PC-3 (cell line): ENCODE measurements around the gene MS4A7. TPM values are rescaled to one million over a fixed set of nuclear protein-coding genes. Genes with fewer than 3 reads are reported as not detected.

Source experiments
- ATAC-seq: fragments of 200-7000 bp; cut with Tn5 transposase; 2 replicates; pipeline ENCODE4 v1.9.1; 2020; ENCODE audit warnings: mild to moderate bottlenecking, moderate library complexity
- BruUV-seq: library from RNA; stranded (reverse); fragments of 400-500 nt; replicated peaks from 2 replicates; lab custom pipeline; 2021; lab: Mats Ljungman, UMichigan
- CTCF ChIA-PET: fragments of 300-600 bp; sonication (Branson Sonifier 250); formaldehyde crosslinking; loops from one replicate; lab custom pipeline; 2022; ENCODE audit warnings: antibody characterized with exemption; lab: Charles Lee
- POLR2A ChIA-PET: fragments of 300-600 bp; sonication (Branson Sonifier 250); formaldehyde crosslinking; loops from one replicate; lab custom pipeline; 2022; ENCODE audit warnings: antibody characterized with exemption; ENCODE audit not compliant: unreplicated experiment; lab: Charles Lee
- DNase-seq: peaks from one replicate; pipeline ENCODE4 v3.0.0-alpha.2; 2015
- H2AFZ ChIP-seq: fragments of 300-600 bp; sonication (generic); 2 replicates; pipeline ENCODE4 v1.6.0; 2016; ENCODE audit warnings: antibody characterized with exemption, low read length
- H3F3A ChIP-seq: fragments of 300-600 bp; sonication (generic); one replicate; pipeline ENCODE4 v1.6.0; 2017; ENCODE audit warnings: antibody characterized with exemption, low read length, control low read depth, mild to moderate bottlenecking; ENCODE audit not compliant: unreplicated experiment
- H3K27ac ChIP-seq: fragments of 300-600 bp; sonication (generic); 2 replicates; pipeline ENCODE4 v1.5.1; 2016; ENCODE audit warnings: mild to moderate bottlenecking, low read length
- H3K27me3 ChIP-seq: fragments of 300-600 bp; sonication (generic); 2 replicates; pipeline ENCODE4 v1.6.1; 2016; ENCODE audit warnings: low read length, mixed read lengths
- H3K36me3 ChIP-seq: fragments of 300-600 bp; sonication (generic); 2 replicates; pipeline ENCODE4 v1.6.1; 2016; ENCODE audit warnings: low read depth, mixed run types, low read length, mixed read lengths
- H3K4me1 ChIP-seq: fragments of 300-600 bp; sonication (generic); 2 replicates; pipeline ENCODE4 v1.5.1; 2016; ENCODE audit warnings: low read length; ENCODE audit not compliant: insufficient read depth
- H3K4me2 ChIP-seq: fragments of 300-600 bp; sonication (generic); 2 replicates; pipeline ENCODE4 v1.6.0; 2016; ENCODE audit warnings: low read length
- H3K4me3 ChIP-seq: fragments of 300-600 bp; sonication (generic); 2 replicates; pipeline ENCODE4 v1.5.1; 2016; ENCODE audit warnings: mild to moderate bottlenecking, low read length, mixed read lengths
- H3K79me2 ChIP-seq: fragments of 300-600 bp; sonication (generic); 2 replicates; pipeline ENCODE4 v1.6.1; 2017; ENCODE audit warnings: low read length, mixed read lengths
- H3K9ac ChIP-seq: fragments of 300-600 bp; sonication (generic); 2 replicates; pipeline ENCODE4 v1.6.0; 2016; ENCODE audit warnings: mild to moderate bottlenecking, low read length
- H3K9me2 ChIP-seq: fragments of 300-600 bp; sonication (generic); replicated peaks from 2 replicates; pipeline ENCODE4 v1.6.1; 2016; ENCODE audit warnings: mixed run types, low read length, mixed read lengths
- H3K9me3 ChIP-seq: fragments of 300-600 bp; sonication (generic); 2 replicates; pipeline ENCODE4 v1.6.1; 2016; ENCODE audit warnings: low read length, mixed read lengths
- H4K20me1 ChIP-seq: fragments of 300-600 bp; sonication (generic); 2 replicates; pipeline ENCODE4 v1.6.1; 2016; ENCODE audit warnings: low read length, mixed read lengths
- EZH2 ChIP-seq: fragments of 300-600 bp; sonication (generic); IDR thresholded peaks from one replicate; pipeline ENCODE4 v1.6.1; 2017; ENCODE audit warnings: antibody characterized with exemption, mild to moderate bottlenecking, low read length; ENCODE audit not compliant: unreplicated experiment
- EZH2phosphoT487 ChIP-seq: fragments of 300-600 bp; sonication (generic); IDR thresholded peaks from 2 replicates; pipeline ENCODE4 v1.6.1; 2018; ENCODE audit warnings: mild to moderate bottlenecking, antibody characterized with exemption, low read length, borderline replicate concordance
- intact Hi-C: fragments of 100-400 bp; cut with micrococcal nuclease; formaldehyde crosslinking; loops from 2 replicates; pipeline ENCODE4 v1.9.0; 2023
- total RNA-seq: library from RNA; depleted of rRNA; stranded (reverse); fragments of >200 nt; gene quantifications from 2 replicates; pipeline ENCODE4 v1.2.3, GENCODE V29; 2014
- TF ChIP-seq, protein P1 (sequence below): fragments of 300-600 bp; sonication (generic); conservative IDR thresholded peaks from 2 replicates; pipeline ENCODE4 v1.5.1; 2017; ENCODE audit warnings: antibody characterized with exemption, low read depth, mild to moderate bottlenecking, low read length

Gene MS4A7
- total RNA-seq, 1 experiment from 2014 or later, result 2.1 TPM

DNA sequence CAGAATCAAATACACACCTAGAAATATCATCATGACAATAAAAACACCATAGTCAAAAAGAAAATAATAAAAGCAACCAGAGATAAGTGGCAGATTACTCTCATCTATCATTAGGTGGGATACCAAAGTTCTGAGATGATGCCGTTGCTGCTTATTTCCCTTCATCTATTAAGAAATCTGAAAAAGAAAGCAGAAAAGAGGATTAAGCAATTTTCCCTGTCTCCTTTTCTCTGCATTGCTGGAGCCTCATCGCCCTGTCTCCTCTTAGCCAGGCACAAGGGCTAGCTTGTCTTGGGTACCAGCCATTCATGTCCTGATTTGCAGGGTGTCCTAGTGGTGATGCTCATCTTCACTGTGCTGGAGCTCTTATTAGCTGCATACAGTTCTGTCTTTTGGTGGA lies 14.0 kb downstream of the MS4A7 start:
- POLR2A ChIA-PET, result no interaction called here
- CTCF ChIA-PET, result no interaction called here
- Histone ChIP-seq H3K36me3 (no peaks in the 10 kb centered on the region), H3K79me2 (no peaks in the 10 kb centered on the region), H3K9me2 (no peaks in the 10 kb centered on the region), H3K27ac (no peak overlapping the region), H4K20me1 (no peaks in the 10 kb centered on the region), H3K9me3 (no peaks in the 10 kb centered on the region), H2AFZ (no peak overlapping the region), H3K4me3 (no peak overlapping the region), H3K4me1 (no peaks in the 10 kb centered on the region), H3K9ac (no peak overlapping the region), H3F3A (no peaks in the 10 kb centered on the region), H3K27me3 (peaks cover 29% of the 10 kb centered on the region; the same call in 1 of the 2 replicates), H3K4me2 (no peak overlapping the region)
- intact Hi-C loops, result no loop called here
- BruUV-seq, result no TSS peak
- DNase-seq (no peak), ATAC-seq (no peak)
- TF ChIP-seq EZH2 (no peak), EZH2phosphoT487 (no peak)
- TF ChIP-seq, protein P1, sequence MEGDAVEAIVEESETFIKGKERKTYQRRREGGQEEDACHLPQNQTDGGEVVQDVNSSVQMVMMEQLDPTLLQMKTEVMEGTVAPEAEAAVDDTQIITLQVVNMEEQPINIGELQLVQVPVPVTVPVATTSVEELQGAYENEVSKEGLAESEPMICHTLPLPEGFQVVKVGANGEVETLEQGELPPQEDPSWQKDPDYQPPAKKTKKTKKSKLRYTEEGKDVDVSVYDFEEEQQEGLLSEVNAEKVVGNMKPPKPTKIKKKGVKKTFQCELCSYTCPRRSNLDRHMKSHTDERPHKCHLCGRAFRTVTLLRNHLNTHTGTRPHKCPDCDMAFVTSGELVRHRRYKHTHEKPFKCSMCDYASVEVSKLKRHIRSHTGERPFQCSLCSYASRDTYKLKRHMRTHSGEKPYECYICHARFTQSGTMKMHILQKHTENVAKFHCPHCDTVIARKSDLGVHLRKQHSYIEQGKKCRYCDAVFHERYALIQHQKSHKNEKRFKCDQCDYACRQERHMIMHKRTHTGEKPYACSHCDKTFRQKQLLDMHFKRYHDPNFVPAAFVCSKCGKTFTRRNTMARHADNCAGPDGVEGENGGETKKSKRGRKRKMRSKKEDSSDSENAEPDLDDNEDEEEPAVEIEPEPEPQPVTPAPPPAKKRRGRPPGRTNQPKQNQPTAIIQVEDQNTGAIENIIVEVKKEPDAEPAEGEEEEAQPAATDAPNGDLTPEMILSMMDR, result no peak

DNA sequence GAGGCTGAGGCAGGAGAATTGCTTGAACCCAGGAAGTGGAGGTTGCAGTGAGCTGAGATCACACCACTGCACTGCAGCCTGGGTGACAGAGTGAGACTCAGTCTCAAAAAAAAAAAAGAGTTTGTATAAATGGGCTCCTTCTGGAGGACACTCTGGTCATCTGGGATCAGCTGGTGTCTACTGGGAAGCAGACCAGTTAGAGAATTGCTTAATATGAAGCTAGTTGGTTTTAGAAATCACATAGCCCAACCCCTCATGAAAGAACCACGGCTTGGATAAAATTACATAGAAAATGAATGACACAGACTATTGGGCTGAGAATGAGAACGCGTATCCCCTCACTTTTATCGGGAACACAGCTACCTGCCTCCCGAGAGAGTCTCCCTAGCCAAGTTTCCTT lies 14.7 kb downstream of the MS4A7 start:
- BruUV-seq, result no TSS peak
- Histone ChIP-seq H3K36me3 (no peaks in the 10 kb centered on the region), H3K4me2 (no peak overlapping the region), H3F3A (no peaks in the 10 kb centered on the region), H3K9me2 (no peaks in the 10 kb centered on the region), H3K79me2 (no peaks in the 10 kb centered on the region), H3K4me1 (no peaks in the 10 kb centered on the region), H3K4me3 (no peak overlapping the region), H2AFZ (no peak overlapping the region), H3K9me3 (no peaks in the 10 kb centered on the region), H3K27ac (no peak overlapping the region), H3K9ac (no peak overlapping the region), H3K27me3 (peaks cover 32% of the 10 kb centered on the region), H4K20me1 (no peaks in the 10 kb centered on the region)
- TF ChIP-seq, protein P1, result no peak
- TF ChIP-seq EZH2 (no peak), EZH2phosphoT487 (no peak)
- ATAC-seq (no peak), DNase-seq (no peak)
- intact Hi-C loops, result no loop called here
- CTCF ChIA-PET, result interaction anchor here (0.6 kb wide), 1 partner anchor 30 kb away, joined by 3 read pairs; no protein-coding TSS in a partner anchor
- POLR2A ChIA-PET, result no interaction called here

DNA sequence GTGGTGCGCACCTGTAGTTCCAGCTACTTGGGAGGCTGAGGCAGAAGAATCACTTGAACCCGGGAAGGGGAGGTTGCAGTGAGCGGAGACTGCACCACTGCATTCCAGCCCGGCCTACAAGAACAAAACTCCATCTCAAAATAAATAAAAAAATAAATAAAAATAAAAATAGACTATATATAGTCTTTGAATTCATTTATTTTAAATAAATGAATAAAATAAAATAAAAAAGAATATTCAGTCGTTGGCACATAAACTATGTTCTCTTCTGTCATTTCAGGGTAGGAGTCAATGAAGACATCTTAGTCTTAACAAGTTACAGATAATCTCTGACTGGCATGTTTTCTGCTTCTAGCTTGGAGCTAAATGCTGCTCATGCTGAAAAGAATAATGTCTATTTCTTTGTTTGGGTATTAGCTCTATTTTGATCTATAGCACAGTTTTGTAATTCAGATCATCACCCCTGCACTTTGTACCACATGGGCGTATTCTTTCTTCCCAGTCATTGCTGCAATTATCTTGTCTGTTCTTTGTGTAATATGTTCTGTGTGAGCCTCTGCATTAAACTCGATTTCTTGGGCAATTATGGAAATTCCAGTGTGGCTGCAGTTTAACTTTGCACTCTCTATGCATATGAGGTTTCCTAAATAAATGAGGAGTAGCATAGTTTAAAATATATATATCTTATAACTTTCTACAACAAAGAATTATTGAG lies 16.5 kb downstream of the MS4A7 start:
- ChIA-PET POLR2A (no interaction called here), CTCF (no interaction called here)
- no peak overlapping the region for H3K4me3 ChIP-seq
- H3K9me3 ChIP-seq, result no peaks in the 10 kb centered on the region
- no peaks in the 10 kb centered on the region for H4K20me1 ChIP-seq
- no peaks in the 10 kb centered on the region for H3K4me1 ChIP-seq
- no peaks in the 10 kb centered on the region for H3K9me2 ChIP-seq
- no peak overlapping the region for H3K27ac ChIP-seq
- no peak overlapping the region for H2AFZ ChIP-seq
- H3K4me2 ChIP-seq, result no peak overlapping the region
- H3K79me2 ChIP-seq, result no peaks in the 10 kb centered on the region
- ATAC-seq, result no peak
- peaks cover 36% of the 10 kb centered on the region for H3K27me3 ChIP-seq
- intact Hi-C loops, result no loop called here
- no peak for TF ChIP-seq EZH2phosphoT487
- TF ChIP-seq EZH2, result no peak
- TF ChIP-seq, protein P1, result no peak
- DNase-seq, result no peak
- H3K36me3 ChIP-seq, result no peaks in the 10 kb centered on the region
- H3F3A ChIP-seq, result no peaks in the 10 kb centered on the region
- no TSS peak for BruUV-seq
- H3K9ac ChIP-seq, result no peak overlapping the region
